ENCODE data around the gene PIP5K1C.

Gene PIP5K1C

GRCh38 chr19:3663838-3664237 is 36.4 kb downstream of the PIP5K1C start:
- Histone ChIP-seq H3K9ac (ENCODE audit: low read length) (no peak overlapping the region), H3K4me1 (ENCODE audit: control insufficient read depth, insufficient read depth, low read length) (peaks cover 4% of the 10 kb centered on the region; the same call in 1 of the 2 replicates), H3K27me3 (ENCODE audit: control insufficient read depth, insufficient read depth, low read length) (no peaks in the 10 kb centered on the region), H3K4me3 (ENCODE audit: low read depth, low read length) (no peak overlapping the region), H3K9me3 (ENCODE audit: control insufficient read depth, insufficient read depth, low read depth, low read length) (no peaks in the 10 kb centered on the region), H3K36me3 (ENCODE audit: control insufficient read depth, insufficient read depth, low read length) (peaks cover 54% of the 10 kb centered on the region), H3K27ac (ENCODE audit: low read depth, low read length) (no peak overlapping the region)

- no peak overlapping the region for H3K4me3 ChIP-seq (ENCODE audit: low read depth, low read length)
- peaks cover 75% of the 10 kb centered on the region for H3K36me3 ChIP-seq (ENCODE audit: control insufficient read depth, insufficient read depth, low read length)
- H3K9ac ChIP-seq (ENCODE audit: low read length): no peak overlapping the region
- H3K4me1 ChIP-seq (ENCODE audit: control insufficient read depth, insufficient read depth, low read length): no peaks in the 10 kb centered on the region
- no peak overlapping the region for H3K27ac ChIP-seq (ENCODE audit: low read depth, low read length)
- no peaks in the 10 kb centered on the region for H3K9me3 ChIP-seq (ENCODE audit: control insufficient read depth, insufficient read depth, low read depth, low read length)
- H3K27me3 ChIP-seq (ENCODE audit: control insufficient read depth, insufficient read depth, low read length): no peaks in the 10 kb centered on the region
Observed at GRCh38 chr19:3661284-3662238, 38.7 kb downstream of the PIP5K1C start.

- Histone ChIP-seq H3K27ac (ENCODE audit: low read depth, low read length) (no peak overlapping the region), H3K9ac (ENCODE audit: low read length) (no peak overlapping the region), H3K9me3 (ENCODE audit: control insufficient read depth, insufficient read depth, low read depth, low read length) (no peaks in the 10 kb centered on the region), H3K4me3 (ENCODE audit: low read depth, low read length) (no peak overlapping the region), H3K4me1 (ENCODE audit: control insufficient read depth, insufficient read depth, low read length) (no peaks in the 10 kb centered on the region), H3K36me3 (ENCODE audit: control insufficient read depth, insufficient read depth, low read length) (peaks cover 79% of the 10 kb centered on the region), H3K27me3 (ENCODE audit: control insufficient read depth, insufficient read depth, low read length) (no peaks in the 10 kb centered on the region)
Observed at GRCh38 chr19:3660493-3661219, 39.6 kb downstream of the PIP5K1C start.

GRCh38 chr19:3659746-3660112 is 40.5 kb downstream of the PIP5K1C start:
- Histone ChIP-seq H3K4me3 (ENCODE audit: low read depth, low read length) (no peak overlapping the region), H3K9me3 (ENCODE audit: control insufficient read depth, insufficient read depth, low read depth, low read length) (no peaks in the 10 kb centered on the region), H3K36me3 (ENCODE audit: control insufficient read depth, insufficient read depth, low read length) (peaks cover 81% of the 10 kb centered on the region), H3K27ac (ENCODE audit: low read depth, low read length) (no peak overlapping the region), H3K9ac (ENCODE audit: low read length) (no peak overlapping the region), H3K27me3 (ENCODE audit: control insufficient read depth, insufficient read depth, low read length) (no peaks in the 10 kb centered on the region), H3K4me1 (ENCODE audit: control insufficient read depth, insufficient read depth, low read length) (no peaks in the 10 kb centered on the region)

- Histone ChIP-seq H3K4me1 (ENCODE audit: control insufficient read depth, insufficient read depth, low read length) (no peaks in the 10 kb centered on the region), H3K36me3 (ENCODE audit: control insufficient read depth, insufficient read depth, low read length) (peaks cover 75% of the 10 kb centered on the region), H3K27me3 (ENCODE audit: control insufficient read depth, insufficient read depth, low read length) (no peaks in the 10 kb centered on the region), H3K9ac (ENCODE audit: low read length) (no peak overlapping the region), H3K27ac (ENCODE audit: low read depth, low read length) (no peak overlapping the region), H3K4me3 (ENCODE audit: low read depth, low read length) (no peak overlapping the region), H3K9me3 (ENCODE audit: control insufficient read depth, insufficient read depth, low read depth, low read length) (no peaks in the 10 kb centered on the region)
Observed at GRCh38 chr19:3658870-3659745, 41.2 kb downstream of the PIP5K1C start.

- Histone ChIP-seq H3K9me3 (ENCODE audit: control insufficient read depth, insufficient read depth, low read depth, low read length) (no peaks in the 10 kb centered on the region), H3K4me1 (ENCODE audit: control insufficient read depth, insufficient read depth, low read length) (no peaks in the 10 kb centered on the region), H3K27ac (ENCODE audit: low read depth, low read length) (no peak overlapping the region), H3K36me3 (ENCODE audit: control insufficient read depth, insufficient read depth, low read length) (peaks cover 73% of the 10 kb centered on the region), H3K27me3 (ENCODE audit: control insufficient read depth, insufficient read depth, low read length) (no peaks in the 10 kb centered on the region), H3K4me3 (ENCODE audit: low read depth, low read length) (no peak overlapping the region), H3K9ac (ENCODE audit: low read length) (no peak overlapping the region)
Observed at GRCh38 chr19:3658004-3658869, 42.0 kb downstream of the PIP5K1C start.

GRCh38 chr19:3657395-3657769 is 42.9 kb downstream of the PIP5K1C start:
- no peak overlapping the region for H3K4me3 ChIP-seq (ENCODE audit: low read depth, low read length)
- H3K27ac ChIP-seq (ENCODE audit: low read depth, low read length): no peak overlapping the region
- no peaks in the 10 kb centered on the region for H3K9me3 ChIP-seq (ENCODE audit: control insufficient read depth, insufficient read depth, low read depth, low read length)
- H3K9ac ChIP-seq (ENCODE audit: low read length): no peak overlapping the region
- H3K4me1 ChIP-seq (ENCODE audit: control insufficient read depth, insufficient read depth, low read length): no peaks in the 10 kb centered on the region
- H3K36me3 ChIP-seq (ENCODE audit: control insufficient read depth, insufficient read depth, low read length): peaks cover 81% of the 10 kb centered on the region
- no peaks in the 10 kb centered on the region for H3K27me3 ChIP-seq (ENCODE audit: control insufficient read depth, insufficient read depth, low read length)

- Histone ChIP-seq H3K9ac (ENCODE audit: low read length) (no peak overlapping the region), H3K9me3 (ENCODE audit: control insufficient read depth, insufficient read depth, low read depth, low read length) (no peaks in the 10 kb centered on the region), H3K4me3 (ENCODE audit: low read depth, low read length) (no peak overlapping the region), H3K4me1 (ENCODE audit: control insufficient read depth, insufficient read depth, low read length) (no peaks in the 10 kb centered on the region), H3K27me3 (ENCODE audit: control insufficient read depth, insufficient read depth, low read length) (no peaks in the 10 kb centered on the region), H3K36me3 (ENCODE audit: control insufficient read depth, insufficient read depth, low read length) (peaks cover 81% of the 10 kb centered on the region), H3K27ac (ENCODE audit: low read depth, low read length) (no peak overlapping the region)
Observed at GRCh38 chr19:3656747-3657394, 43.4 kb downstream of the PIP5K1C start.

GRCh38 chr19:3656073-3656746 is 44.1 kb downstream of the PIP5K1C start:
- Histone ChIP-seq H3K4me1 (ENCODE audit: control insufficient read depth, insufficient read depth, low read length) (no peaks in the 10 kb centered on the region), H3K4me3 (ENCODE audit: low read depth, low read length) (no peak overlapping the region), H3K9ac (ENCODE audit: low read length) (no peak overlapping the region), H3K27ac (ENCODE audit: low read depth, low read length) (no peak overlapping the region), H3K9me3 (ENCODE audit: control insufficient read depth, insufficient read depth, low read depth, low read length) (no peaks in the 10 kb centered on the region), H3K36me3 (ENCODE audit: control insufficient read depth, insufficient read depth, low read length) (peaks cover 81% of the 10 kb centered on the region), H3K27me3 (ENCODE audit: control insufficient read depth, insufficient read depth, low read length) (no peaks in the 10 kb centered on the region)
